B cell (primary cell): ENCODE measurements around the gene FCHO2.

Source experiments
- EZH2 ChIP-seq: IDR thresholded peaks from 2 replicates; pipeline ENCODE4 v1.6.1; 2012; ENCODE audit warnings: borderline replicate concordance, low read depth, mild to moderate bottlenecking, moderate library complexity, low read length; ENCODE audit not compliant: insufficient read depth, poor library complexity, severe bottlenecking
- TF ChIP-seq, protein P1 (sequence below): fragments of 200-600 bp; IDR thresholded peaks from one replicate; pipeline ENCODE4 v1.8.0; 2022; ENCODE audit warnings: antibody characterized with exemption, mild to moderate bottlenecking

DNA sequence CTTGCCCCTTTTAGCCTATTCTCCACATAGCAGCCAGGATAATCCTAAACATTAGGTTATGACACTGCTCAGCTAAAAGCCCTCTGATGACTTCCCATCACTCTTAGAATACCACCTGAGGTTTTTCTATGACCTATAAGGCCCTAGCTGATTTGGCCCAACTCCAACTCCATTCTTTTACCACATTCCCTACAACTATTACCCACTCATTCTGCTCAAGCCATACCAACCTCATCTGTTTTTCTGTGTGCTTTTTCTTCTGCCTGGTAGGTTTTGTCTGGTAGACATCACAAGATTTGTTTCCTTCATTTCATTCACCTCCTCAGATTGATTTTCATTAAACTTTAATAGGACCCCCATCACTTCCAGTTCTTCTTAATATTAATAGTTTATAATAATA is 12.5 kb upstream of the FCHO2 start:
- TF ChIP-seq, protein P1, sequence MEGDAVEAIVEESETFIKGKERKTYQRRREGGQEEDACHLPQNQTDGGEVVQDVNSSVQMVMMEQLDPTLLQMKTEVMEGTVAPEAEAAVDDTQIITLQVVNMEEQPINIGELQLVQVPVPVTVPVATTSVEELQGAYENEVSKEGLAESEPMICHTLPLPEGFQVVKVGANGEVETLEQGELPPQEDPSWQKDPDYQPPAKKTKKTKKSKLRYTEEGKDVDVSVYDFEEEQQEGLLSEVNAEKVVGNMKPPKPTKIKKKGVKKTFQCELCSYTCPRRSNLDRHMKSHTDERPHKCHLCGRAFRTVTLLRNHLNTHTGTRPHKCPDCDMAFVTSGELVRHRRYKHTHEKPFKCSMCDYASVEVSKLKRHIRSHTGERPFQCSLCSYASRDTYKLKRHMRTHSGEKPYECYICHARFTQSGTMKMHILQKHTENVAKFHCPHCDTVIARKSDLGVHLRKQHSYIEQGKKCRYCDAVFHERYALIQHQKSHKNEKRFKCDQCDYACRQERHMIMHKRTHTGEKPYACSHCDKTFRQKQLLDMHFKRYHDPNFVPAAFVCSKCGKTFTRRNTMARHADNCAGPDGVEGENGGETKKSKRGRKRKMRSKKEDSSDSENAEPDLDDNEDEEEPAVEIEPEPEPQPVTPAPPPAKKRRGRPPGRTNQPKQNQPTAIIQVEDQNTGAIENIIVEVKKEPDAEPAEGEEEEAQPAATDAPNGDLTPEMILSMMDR: no peak
- TF ChIP-seq EZH2: no peak
